DMS53 treated with DMSO at 0.1 percent for 48 hours (cell line): ENCODE results near the gene PDE12.

Experiments
- DNase-seq: peaks from one replicate; lab custom pipeline; 2025; ENCODE audit not compliant: unreplicated experiment; lab: John Stamatoyannopoulos, UW

Gene PDE12, protein sequence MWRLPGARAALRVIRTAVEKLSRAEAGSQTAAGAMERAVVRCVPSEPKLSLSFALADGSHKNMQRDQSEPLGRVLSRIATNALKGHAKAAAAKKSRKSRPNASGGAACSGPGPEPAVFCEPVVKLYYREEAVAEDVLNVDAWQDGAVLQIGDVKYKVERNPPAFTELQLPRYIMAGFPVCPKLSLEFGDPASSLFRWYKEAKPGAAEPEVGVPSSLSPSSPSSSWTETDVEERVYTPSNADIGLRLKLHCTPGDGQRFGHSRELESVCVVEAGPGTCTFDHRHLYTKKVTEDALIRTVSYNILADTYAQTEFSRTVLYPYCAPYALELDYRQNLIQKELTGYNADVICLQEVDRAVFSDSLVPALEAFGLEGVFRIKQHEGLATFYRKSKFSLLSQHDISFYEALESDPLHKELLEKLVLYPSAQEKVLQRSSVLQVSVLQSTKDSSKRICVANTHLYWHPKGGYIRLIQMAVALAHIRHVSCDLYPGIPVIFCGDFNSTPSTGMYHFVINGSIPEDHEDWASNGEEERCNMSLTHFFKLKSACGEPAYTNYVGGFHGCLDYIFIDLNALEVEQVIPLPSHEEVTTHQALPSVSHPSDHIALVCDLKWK

DNA sequence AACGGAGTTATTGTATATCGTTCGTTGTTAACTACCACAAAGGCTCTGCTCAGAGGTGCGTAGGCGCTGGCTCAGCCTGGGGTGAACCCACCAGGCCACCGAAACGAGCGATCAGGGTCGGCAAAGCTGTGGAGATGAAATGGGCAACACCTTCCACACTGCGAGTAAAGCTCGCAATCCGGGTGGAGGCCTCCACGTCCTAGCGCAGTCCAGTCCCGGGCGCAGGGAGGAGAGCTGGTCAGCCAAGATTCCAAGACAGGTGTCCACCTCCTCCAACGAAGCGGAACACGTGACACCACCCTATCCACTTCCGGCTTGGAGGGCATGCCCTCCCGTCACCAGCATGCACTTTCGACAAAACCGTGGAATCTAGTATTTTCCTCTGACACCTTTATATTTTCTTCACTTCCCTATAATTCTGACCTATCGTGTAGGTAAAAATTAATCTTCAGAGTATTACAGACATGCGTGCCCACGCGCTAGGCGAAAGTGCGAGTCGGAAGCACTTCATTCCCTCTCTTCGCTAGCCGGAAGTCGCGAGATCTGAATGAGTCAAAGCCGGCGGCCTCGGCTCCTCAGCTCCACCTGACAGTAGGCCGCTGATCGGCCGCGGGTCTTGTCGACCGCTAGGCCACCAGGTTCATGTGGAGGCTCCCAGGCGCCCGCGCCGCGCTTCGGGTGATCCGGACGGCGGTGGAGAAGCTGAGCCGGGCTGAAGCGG lies at the start of gene PDE12:
PDE12 (plus strand) TSS at position 537 of the 721 bp plus-strand sequence; CDS start at position 643, 106 bp downstream.
- DNase-seq = peak; percentile 53

DNA sequence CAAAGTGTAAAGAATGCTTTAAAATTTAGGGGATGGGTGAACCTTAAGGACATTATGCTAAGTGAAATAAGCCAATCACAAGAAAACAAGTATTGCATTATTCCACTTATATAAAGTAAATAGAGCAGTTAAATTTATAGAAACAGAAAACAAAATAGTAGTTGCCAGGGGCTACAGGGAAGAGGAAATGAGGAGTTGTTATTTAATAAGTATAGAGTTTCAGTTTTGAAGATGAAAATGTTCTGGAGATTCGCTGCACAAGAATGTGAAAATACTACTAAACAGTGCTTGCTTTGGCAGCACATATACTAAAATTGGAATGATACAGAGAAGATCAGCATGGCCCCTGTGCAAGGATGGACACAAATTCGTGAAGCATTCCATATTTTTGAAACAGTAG lies 43.9 kb upstream of the PDE12 start:
- DNase-seq = no peak

DNA sequence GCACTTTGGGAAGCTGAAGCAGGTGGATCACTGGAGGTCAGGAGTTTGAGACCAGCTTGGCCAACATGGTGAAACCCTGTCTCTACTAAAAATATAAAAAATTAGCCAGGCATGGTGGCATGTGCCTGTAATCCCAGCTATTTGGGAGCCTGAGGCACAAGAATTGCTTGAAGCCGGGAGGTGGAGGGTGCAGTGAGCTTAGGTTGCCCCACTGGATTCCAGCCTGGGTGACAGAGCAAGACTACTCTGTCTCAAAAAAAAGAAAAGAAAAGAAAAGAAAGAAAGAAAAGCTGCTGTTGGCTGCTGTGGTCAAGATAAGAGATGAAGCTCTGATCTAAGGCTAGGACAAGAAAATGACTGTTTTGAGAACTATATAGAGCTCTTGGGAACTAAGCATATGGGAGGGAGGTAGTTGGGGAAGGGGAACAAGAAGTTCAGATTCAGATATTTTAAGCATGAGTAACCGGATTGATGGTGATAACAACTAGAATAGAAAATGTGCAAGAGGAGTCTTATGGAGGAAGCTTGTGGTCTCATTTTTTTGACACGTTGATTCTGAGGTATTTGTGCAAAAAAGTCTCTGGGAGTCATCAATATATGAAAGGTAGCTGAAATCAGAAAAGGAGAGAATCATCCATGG lies 37.7 kb upstream of the PDE12 start:
- DNase-seq = no peak

DNA sequence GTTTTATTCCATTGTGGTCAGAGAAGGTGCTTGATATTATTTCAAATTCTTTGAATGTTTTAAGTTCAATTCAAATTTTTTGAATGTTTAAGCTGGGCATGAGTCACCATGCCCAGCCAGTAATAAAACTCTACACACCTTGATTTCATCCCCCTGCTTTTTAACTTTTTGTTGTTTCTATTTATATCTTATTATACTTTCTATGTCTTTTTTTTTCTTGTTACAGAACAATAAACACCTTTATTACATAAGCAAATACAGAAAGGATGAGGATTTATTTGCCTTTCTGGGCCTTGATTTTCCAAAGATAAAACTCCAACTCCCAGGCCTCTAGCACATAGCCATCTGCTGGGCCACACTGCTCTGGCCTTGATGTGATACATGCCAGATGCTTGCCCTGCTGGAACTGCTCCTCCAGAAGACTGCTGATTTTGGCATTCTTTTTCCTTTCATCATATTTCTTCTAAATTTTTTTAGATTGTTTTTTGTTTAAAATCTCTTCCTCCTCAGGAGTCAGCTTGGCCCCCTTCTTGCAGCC lies 25.9 kb upstream of the PDE12 start:
- DNase-seq = no peak

DNA sequence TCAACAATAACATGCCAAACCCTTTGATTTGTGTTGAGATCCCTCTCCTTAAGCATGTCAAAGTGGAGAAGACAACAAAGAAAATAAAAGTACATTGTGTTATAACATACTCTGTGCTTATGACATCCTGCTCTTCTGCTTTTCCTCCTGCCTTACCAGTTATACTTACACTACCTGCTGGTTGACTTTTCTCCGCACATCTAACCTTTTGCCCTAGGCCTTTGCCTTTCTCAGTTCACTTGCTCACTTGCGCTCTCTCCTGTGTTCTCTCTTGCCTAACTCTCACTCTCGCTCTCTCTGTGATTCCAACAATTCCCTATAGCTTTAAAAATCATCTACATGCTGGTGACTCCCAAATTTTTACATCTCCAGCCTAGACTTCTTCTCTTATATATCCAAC lies 17.6 kb upstream of the PDE12 start:
- DNase-seq = no peak

DNA sequence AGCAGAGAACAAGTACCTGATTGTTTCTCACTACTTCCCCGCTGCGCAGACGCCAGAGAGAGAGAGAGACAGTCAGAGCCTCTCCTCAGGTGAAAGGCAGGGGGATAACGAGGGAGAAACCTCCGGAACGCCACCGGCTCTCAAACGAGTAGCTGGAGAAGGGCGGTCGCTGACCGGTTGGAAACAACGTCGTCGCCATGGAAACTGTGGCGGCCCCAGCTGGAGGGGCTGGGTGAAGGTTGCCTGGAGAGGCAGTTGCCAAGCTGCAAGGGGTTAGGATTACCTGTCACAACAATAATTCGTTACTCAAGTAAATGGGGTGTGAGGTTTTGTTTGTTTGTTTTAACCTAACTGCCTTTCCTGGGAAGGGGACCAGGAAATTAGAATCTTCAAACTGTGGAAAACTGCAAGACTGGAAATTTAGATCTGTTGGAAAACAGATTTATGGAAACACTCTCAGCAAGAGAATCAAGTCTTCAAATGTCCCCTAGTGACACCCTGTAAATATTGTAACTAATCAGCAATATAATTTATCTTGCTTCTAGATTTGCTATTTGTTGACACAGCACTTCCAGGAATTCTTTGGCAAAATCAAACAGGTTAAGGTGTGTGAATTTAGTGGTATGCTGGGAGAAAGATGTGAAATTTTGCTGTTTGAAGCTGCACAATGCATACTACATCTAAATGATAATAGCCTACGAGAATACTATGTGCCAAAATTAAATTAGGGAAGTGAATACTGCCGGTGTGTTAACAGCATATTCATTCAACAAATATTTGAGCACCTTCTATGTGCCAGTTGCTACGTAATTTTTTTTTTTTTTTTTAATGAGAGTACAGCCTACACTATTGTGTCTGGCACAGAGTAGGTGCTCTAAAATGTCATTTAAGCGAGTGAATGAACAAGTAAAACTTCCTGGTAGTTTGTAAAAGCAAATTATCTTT lies 11.6 kb upstream of the PDE12 start, which contains the start of gene DNAH12:
DNAH12 (minus strand) TSS at position 164 of the 945 bp plus-strand sequence. CDS start 1,474 bp downstream, outside the sequence.
- peak; percentile 23 for DNase-seq

DNA sequence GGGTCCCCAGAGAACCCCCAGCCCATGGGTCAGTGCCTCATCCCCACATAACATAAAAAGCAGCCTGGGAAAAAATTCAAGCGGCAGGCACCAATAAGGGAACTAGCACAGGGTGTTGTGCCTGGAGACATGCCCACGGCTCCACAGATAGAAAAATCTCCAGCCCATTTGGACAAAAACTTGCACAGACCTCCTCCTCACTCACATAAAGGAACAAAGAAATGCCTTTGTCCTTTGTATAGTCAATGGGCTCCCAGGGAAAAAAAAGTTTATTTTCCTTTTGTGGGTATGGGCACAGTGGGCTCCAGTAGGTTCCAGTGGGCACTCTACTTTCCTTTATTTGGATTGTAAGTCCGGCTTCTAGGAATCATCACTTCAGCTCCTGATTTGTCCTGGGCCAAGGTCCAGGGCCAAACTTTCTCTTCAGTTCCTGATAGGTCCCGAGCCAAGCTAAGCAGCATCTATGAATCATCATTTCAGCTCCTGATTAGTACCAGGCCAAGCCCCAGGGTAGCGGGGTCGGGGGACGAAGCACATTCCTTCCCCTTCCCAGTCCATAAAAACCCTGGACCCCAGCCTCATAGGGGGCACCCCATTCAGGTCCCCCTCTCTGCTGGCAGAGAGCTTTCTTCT lies 10.3 kb upstream of the PDE12 start:
- DNase-seq = no peak

DNA sequence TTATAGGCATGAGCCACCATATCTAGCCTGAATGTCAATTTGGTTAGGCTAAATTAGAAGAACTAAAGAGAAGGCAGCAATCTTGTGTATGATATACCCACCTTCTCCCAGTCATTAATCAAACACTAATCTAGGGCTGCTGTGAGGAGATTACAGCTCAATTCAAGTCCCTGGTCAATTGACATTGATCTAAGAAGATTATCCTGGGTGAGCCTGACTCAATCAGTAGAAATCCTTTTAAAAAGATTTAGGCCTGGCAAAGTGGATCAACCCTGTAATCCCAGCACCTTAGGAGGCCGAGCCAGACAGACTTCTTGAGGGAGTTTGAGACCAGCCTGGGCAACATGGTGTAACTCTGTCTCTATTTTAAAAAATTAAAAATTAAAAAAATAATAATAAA lies 9.5 kb upstream of the PDE12 start:
- no peak for DNase-seq

DNA sequence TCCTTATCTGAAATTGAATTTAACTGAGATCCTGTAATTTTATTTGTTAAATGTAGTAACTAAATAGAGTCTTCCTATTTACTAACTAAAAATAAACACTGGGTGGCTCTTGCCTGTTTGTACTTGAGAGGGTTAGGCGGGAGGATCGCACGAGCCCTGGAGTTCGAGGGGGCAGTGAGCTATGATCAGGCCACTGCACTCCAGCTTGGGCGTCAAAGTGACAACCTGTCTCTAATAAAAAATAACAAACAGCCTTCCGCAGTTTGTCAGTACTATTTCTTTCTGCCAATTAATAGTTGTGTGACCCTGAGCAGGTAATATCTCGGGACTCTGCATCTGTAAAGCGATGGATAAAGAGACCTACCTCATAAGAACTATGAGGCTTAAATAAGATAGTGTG lies 768 bp upstream of the PDE12 start:
- no peak for DNase-seq

DNA sequence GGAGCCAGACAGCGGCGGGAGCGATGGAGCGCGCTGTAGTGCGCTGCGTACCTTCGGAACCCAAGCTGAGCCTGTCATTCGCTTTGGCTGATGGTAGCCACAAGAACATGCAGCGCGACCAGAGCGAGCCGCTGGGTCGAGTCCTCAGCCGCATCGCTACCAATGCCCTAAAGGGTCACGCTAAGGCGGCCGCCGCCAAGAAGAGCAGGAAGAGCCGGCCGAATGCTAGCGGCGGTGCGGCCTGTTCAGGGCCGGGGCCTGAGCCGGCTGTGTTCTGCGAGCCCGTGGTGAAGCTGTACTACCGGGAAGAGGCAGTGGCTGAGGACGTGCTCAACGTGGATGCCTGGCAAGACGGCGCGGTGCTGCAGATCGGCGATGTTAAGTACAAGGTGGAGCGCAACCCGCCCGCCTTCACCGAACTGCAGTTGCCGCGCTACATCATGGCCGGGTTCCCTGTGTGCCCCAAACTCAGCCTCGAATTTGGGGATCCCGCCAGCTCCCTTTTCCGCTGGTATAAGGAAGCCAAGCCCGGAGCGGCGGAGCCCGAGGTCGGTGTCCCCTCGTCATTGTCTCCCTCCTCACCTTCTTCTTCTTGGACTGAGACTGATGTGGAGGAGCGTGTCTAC lies 498 bp downstream of the PDE12 start:
- no peak for DNase-seq

DNA sequence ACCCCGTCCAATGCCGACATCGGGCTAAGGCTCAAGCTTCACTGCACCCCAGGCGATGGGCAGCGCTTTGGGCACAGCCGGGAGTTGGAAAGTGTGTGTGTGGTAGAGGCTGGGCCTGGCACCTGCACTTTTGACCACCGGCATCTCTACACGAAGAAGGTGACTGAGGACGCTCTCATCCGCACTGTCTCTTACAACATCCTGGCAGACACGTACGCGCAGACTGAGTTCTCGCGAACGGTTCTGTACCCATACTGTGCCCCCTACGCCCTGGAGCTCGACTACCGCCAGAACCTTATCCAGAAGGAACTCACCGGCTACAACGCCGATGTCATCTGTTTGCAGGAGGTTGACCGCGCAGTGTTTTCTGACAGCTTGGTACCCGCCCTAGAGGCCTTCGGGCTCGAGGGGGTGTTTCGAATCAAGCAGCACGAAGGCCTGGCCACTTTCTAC lies 1.0 kb downstream of the PDE12 start:
- no peak for DNase-seq

DNA sequence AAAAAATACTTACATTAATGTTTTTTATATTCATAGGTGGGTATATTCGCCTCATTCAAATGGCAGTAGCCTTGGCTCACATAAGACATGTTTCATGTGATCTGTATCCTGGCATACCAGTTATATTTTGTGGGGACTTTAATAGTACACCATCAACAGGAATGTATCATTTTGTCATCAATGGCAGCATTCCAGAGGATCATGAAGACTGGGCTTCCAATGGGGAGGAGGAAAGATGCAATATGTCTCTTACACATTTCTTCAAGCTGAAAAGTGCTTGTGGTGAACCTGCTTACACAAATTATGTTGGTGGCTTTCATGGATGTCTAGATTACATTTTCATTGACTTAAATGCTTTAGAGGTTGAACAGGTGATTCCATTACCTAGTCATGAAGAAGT lies 3.5 kb downstream of the PDE12 start:
- no peak for DNase-seq

DNA sequence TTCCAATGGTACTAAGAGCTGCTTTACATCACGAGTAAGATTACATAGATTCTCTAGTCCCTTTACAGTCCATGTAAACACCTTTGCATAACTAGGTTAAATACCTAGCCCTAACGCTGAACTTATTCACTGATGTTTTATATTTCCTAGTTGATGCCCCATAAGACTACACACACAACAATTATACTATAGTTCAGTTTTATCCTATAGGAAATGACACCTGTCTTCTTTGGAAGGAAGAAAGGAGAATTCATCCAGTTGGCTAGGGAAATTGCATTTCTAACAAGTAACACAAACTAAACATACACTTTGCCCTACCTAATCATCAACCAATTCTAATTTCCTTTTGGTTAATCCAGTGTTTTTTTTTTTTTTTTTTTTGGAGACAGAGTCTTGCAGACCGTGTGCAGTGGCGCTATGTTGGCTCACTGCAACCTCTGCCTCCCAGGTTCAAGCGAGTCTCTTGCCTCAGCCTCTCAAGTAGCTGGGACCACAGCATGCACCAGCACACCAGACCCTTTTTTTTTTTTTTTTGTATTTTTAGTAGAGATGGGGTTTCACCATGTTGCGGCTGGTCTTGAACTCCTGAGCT lies 13.9 kb downstream of the PDE12 start:
- DNase-seq = no peak

DNA sequence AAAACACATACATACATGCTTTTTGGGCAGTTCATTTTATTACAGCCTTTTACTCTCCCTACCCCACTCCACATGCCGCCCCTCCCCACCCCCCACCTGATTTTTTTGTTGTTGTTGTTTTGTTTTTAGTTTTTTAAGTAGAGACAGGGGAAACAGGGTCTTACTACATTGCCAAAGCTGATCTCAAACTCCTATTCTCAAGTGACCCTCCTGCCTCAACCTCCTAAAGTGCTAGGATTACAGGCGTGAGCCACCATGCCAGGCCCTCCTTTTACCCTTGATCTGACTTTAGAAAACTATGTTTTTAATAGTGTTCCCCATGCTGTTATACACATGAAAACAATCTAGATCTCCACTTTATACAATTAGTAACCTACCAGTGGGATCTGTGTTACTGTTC lies 14.8 kb downstream of the PDE12 start:
- no peak for DNase-seq

DNA sequence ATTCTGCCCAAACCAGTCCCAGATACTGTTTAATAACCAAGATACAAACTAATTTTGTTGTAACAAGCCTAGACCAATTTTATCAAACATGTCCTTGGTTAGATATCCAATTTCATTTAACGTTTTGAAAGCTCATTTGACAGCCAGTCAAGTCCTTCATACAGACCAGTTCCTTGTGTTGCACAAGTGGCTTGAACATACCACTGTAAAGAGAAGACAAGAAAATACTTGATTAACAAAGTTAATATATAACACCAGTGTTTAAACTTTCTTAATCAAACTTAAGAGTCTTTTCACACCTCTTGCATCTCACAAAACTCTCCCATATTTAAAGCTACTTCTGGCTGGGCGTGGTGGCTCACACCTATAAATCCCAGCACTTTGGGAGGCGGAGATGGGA lies 16.0 kb downstream of the PDE12 start:
- DNase-seq = no peak

DNA sequence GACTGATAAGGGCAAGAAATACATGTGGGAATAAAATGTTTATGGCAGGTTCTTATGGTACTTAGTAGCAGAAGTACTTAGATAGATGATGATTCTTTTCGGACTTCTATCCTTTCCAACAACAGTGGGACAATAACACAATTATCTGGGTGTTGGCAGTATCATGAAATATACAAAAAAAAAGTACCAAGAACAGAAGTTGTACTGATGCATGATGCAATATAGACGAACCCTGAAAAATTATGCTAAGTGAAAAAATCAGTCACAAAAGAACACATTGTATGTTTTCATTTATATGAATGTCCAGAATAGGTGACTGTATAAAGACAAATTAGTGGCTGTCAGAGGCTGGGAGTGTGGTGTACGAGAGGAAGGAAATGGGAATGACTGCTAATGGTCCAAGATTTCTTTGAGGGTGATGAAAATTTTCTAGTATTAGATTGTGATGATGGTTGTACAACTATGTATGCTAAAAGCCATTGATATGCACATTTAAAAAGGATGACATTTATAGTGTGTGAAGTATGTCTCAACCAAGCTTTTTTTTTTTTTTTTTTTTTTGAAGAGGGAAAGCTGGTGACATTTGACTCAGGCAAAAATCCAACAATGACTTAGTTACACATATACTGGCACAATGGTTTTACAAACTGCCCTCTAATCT lies 20.0 kb downstream of the PDE12 start:
- no peak for DNase-seq

DNA sequence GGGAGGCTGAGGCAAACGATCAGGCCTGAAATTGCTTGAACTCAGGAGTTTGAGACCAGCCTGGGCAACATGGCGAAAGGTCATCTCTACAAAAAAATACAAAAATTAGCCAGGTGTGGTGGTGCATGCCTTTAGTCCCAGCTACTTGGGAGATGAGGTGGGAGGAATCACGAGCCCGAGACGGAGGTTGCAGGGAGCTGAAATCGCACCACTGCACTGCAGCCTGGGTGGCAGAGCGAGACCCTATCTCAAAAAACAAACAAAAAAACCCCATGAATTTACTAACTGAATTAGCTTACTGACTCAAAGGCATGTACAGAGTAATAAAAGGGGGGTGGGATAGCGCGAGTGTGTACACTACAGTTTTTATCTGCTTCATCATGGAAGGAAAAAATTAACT lies 21.7 kb downstream of the PDE12 start:
- no peak for DNase-seq
